Neural cell (in vitro differentiated cells): ENCODE data around the gene MED27. TPM values are rescaled to one million over a fixed set of nuclear protein-coding genes. Genes with fewer than 3 reads are reported as not detected.

Experiments used
- H2AFZ ChIP-seq: fragments of 200-600, 300-800 bp; sonication (generic), shearing (Covaris generic); 2 replicates; pipeline ENCODE4 v1.6.0; 2014; ENCODE audit warnings: low read depth, mild to moderate bottlenecking, antibody characterized with exemption, low read length, moderate library complexity
- H3F3A ChIP-seq: fragments of 200-600 bp; shearing (Covaris generic); 2 replicates; pipeline ENCODE4 v1.6.1; 2016; ENCODE audit warnings: mild to moderate bottlenecking, moderate library complexity, mixed read lengths, antibody characterized with exemption, low read length; ENCODE audit not compliant: insufficient read depth, poor library complexity, severe bottlenecking
- H3K27ac ChIP-seq: fragments of 200-600, 300-800 bp; sonication (generic), shearing (Covaris generic); 2 replicates; pipeline ENCODE4 v1.5.1; 2014; ENCODE audit warnings: mild to moderate bottlenecking, low read length, moderate library complexity
- H3K27me3 ChIP-seq: fragments of 300-800, 200-600 bp; sonication (generic), shearing (Covaris generic); 2 replicates; pipeline ENCODE4 v1.6.0; 2014; ENCODE audit warnings: mild to moderate bottlenecking, low read depth, low read length, moderate library complexity; ENCODE audit not compliant: insufficient read depth
- H3K36me3 ChIP-seq: fragments of 300-800, 200-600 bp; sonication (generic), shearing (Covaris generic); 2 replicates; pipeline ENCODE4 v1.5.1; 2014; ENCODE audit warnings: mild to moderate bottlenecking, antibody characterized with exemption, low read length, moderate library complexity; ENCODE audit not compliant: insufficient read depth
- H3K4me2 ChIP-seq: fragments of 300-800, 200-600 bp; sonication (generic), shearing (Covaris generic); 2 replicates; pipeline ENCODE4 v1.6.0; 2014; ENCODE audit warnings: mild to moderate bottlenecking, low read length
- H3K4me3 ChIP-seq: fragments of 300-800, 200-600 bp; sonication (generic), shearing (Covaris generic); 2 replicates; pipeline ENCODE4 v1.5.1; 2014; ENCODE audit warnings: mild to moderate bottlenecking, low read length, moderate library complexity
- H3K79me2 ChIP-seq: fragments of 200-600 bp; shearing (Covaris generic); replicated peaks from 2 replicates; pipeline ENCODE4 v1.6.0; 2014; ENCODE audit warnings: mild to moderate bottlenecking, low read length, moderate library complexity; ENCODE audit not compliant: insufficient read depth
- H3K9ac ChIP-seq: fragments of 300-800, 200-600 bp; sonication (generic), shearing (Covaris generic); 2 replicates; pipeline ENCODE4 v1.6.1; 2016; ENCODE audit warnings: mild to moderate bottlenecking, low read length, mixed read lengths
- H3K9me2 ChIP-seq: fragments of 200-600 bp; shearing (Covaris generic); 2 replicates; pipeline ENCODE4 v1.6.1; 2016; ENCODE audit warnings: mild to moderate bottlenecking, low read length, mixed read lengths; ENCODE audit not compliant: insufficient read depth
- H3K9me3 ChIP-seq: fragments of 200-600, 300-800 bp; sonication (generic), shearing (Covaris generic); 2 replicates; pipeline ENCODE4 v1.6.1; 2016; ENCODE audit warnings: mild to moderate bottlenecking, mixed run types, low read length, moderate library complexity, mixed read lengths
- H4K20me1 ChIP-seq: fragments of 200-600 bp; shearing (Covaris generic); 2 replicates; pipeline ENCODE4 v1.6.1; 2016; ENCODE audit warnings: mild to moderate bottlenecking, mixed run types; ENCODE audit not compliant: insufficient read depth
- EP300 ChIP-seq: fragments of 450-650 bp; conservative IDR thresholded peaks from 2 replicates; pipeline ENCODE4 v1.6.1; 2014; ENCODE audit warnings: antibody characterized with exemption, mild to moderate bottlenecking, moderate library complexity; ENCODE audit not compliant: poor library complexity, severe bottlenecking
- EZH2 ChIP-seq: fragments of 200-600, 300-800 bp; shearing (Covaris generic), sonication (generic); IDR thresholded peaks from 2 replicates; pipeline ENCODE4 v1.6.1; 2014; ENCODE audit warnings: antibody characterized with exemption, low read length, borderline replicate concordance, mild to moderate bottlenecking; ENCODE audit not compliant: insufficient read depth, poor library complexity, severe bottlenecking
- MXI1 ChIP-seq: fragments of 450-650 bp; conservative IDR thresholded peaks from 2 replicates; pipeline ENCODE4 v1.6.1; 2014; ENCODE audit warnings: antibody characterized with exemption, mild to moderate bottlenecking; ENCODE audit not compliant: poor library complexity, severe bottlenecking
- POLR2AphosphoS5 ChIP-seq: IDR thresholded peaks from 2 replicates; pipeline ENCODE4 v1.6.1; 2012
- RAD21 ChIP-seq: fragments of 450-650 bp; conservative IDR thresholded peaks from 2 replicates; pipeline ENCODE4 v1.6.1; 2014; ENCODE audit warnings: antibody characterized with exemption, mild to moderate bottlenecking, moderate library complexity
- SMC3 ChIP-seq: fragments of 450-650 bp; conservative IDR thresholded peaks from 2 replicates; pipeline ENCODE4 v1.6.1; 2014; ENCODE audit warnings: antibody characterized with exemption, mild to moderate bottlenecking, moderate library complexity; ENCODE audit not compliant: poor library complexity
- TAF1 ChIP-seq: IDR thresholded peaks from 2 replicates; pipeline ENCODE4 v1.6.1; 2012; ENCODE audit warnings: low read depth
- polyA plus RNA-seq: library from polyadenylated mRNA; depleted of rRNA; stranded (reverse); fragments of >200 nt; gene quantifications from 2 replicates; pipeline ENCODE4 v1.2.3, GENCODE V29; 2014
- TF ChIP-seq, protein P1 (sequence below): IDR thresholded peaks from 2 replicates; pipeline ENCODE4 v1.6.1; 2012; ENCODE audit warnings: borderline replicate concordance
- TF ChIP-seq, protein P2 (sequence below): fragments of 450-650 bp; IDR thresholded peaks from 2 replicates; pipeline ENCODE4 v1.5.1; 2014; ENCODE audit warnings: antibody characterized with exemption, mild to moderate bottlenecking, moderate library complexity; ENCODE audit not compliant: poor library complexity, severe bottlenecking

MED27 gene
- polyA plus RNA-seq, 1 donor from 2014 or later = 7.5 TPM

DNA sequence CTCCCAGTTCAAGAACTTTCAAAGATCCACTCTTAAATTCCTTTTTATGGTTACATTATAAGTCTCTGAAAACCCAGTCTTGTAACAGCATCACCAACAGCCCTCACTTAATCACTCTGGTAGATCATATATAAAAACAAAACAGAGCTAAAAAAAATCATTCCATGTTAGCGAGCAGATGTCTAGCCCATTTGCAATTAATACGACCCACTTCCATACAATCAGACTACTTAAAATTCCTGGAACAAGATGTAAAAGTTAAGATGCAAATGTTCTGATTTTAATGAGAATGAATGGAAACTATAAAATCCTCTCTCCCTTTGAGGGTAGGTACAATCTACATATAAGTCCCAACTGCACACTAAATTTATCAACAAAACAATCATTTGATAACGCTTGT, 167.0 kb downstream of the MED27 start:
- no peak overlapping the region for H3K4me3 ChIP-seq
- no peak overlapping the region for H3K9ac ChIP-seq
- no peaks in the 10 kb centered on the region for H3K9me3 ChIP-seq
- no peak overlapping the region for H2AFZ ChIP-seq
- TF ChIP-seq, protein P1, sequence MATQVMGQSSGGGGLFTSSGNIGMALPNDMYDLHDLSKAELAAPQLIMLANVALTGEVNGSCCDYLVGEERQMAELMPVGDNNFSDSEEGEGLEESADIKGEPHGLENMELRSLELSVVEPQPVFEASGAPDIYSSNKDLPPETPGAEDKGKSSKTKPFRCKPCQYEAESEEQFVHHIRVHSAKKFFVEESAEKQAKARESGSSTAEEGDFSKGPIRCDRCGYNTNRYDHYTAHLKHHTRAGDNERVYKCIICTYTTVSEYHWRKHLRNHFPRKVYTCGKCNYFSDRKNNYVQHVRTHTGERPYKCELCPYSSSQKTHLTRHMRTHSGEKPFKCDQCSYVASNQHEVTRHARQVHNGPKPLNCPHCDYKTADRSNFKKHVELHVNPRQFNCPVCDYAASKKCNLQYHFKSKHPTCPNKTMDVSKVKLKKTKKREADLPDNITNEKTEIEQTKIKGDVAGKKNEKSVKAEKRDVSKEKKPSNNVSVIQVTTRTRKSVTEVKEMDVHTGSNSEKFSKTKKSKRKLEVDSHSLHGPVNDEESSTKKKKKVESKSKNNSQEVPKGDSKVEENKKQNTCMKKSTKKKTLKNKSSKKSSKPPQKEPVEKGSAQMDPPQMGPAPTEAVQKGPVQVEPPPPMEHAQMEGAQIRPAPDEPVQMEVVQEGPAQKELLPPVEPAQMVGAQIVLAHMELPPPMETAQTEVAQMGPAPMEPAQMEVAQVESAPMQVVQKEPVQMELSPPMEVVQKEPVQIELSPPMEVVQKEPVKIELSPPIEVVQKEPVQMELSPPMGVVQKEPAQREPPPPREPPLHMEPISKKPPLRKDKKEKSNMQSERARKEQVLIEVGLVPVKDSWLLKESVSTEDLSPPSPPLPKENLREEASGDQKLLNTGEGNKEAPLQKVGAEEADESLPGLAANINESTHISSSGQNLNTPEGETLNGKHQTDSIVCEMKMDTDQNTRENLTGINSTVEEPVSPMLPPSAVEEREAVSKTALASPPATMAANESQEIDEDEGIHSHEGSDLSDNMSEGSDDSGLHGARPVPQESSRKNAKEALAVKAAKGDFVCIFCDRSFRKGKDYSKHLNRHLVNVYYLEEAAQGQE = no peak
- H3K36me3 ChIP-seq = no peaks in the 10 kb centered on the region
- no peaks in the 10 kb centered on the region for H3K27me3 ChIP-seq
- H4K20me1 ChIP-seq = no peaks in the 10 kb centered on the region
- no peak overlapping the region for H3K4me2 ChIP-seq
- no peak overlapping the region for H3K27ac ChIP-seq
- H3F3A ChIP-seq = no peaks in the 10 kb centered on the region
- no peaks in the 10 kb centered on the region for H3K9me2 ChIP-seq
- H3K79me2 ChIP-seq = no peaks in the 10 kb centered on the region

DNA sequence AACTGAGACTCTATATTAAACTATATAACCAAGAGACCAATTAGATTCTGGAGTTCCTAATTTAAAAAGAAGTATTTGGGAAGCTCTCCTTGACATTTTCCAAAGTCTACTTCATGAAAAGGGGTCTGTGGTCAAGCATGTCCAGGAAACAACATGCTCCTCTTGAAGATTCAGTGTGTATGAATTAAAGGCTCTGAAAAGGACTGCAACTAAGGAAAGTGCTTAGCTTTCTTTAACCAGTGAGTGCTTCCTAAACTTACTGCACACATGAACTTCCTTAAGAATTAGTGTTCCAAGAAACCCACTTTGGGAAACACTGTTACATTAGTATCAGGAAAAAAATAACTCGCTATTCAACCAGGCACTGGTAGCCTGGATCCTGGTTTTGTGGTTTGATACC, 167.6 kb downstream of the MED27 start:
- H3K9me3 ChIP-seq = no peaks in the 10 kb centered on the region
- H3K4me2 ChIP-seq = no peak overlapping the region
- no peaks in the 10 kb centered on the region for H3F3A ChIP-seq
- TF ChIP-seq TAF1 = no peak
- TF ChIP-seq RAD21 = no peak
- TF ChIP-seq, protein P2, sequence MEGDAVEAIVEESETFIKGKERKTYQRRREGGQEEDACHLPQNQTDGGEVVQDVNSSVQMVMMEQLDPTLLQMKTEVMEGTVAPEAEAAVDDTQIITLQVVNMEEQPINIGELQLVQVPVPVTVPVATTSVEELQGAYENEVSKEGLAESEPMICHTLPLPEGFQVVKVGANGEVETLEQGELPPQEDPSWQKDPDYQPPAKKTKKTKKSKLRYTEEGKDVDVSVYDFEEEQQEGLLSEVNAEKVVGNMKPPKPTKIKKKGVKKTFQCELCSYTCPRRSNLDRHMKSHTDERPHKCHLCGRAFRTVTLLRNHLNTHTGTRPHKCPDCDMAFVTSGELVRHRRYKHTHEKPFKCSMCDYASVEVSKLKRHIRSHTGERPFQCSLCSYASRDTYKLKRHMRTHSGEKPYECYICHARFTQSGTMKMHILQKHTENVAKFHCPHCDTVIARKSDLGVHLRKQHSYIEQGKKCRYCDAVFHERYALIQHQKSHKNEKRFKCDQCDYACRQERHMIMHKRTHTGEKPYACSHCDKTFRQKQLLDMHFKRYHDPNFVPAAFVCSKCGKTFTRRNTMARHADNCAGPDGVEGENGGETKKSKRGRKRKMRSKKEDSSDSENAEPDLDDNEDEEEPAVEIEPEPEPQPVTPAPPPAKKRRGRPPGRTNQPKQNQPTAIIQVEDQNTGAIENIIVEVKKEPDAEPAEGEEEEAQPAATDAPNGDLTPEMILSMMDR = no peak
- TF ChIP-seq MXI1 = no peak
- TF ChIP-seq SMC3 = no peak
- TF ChIP-seq EZH2 = no peak
- no peak for TF ChIP-seq POLR2AphosphoS5
- TF ChIP-seq, protein P1 = no peak
- no peak for TF ChIP-seq EP300
- no peaks in the 10 kb centered on the region for H3K9me2 ChIP-seq
- H3K36me3 ChIP-seq = no peaks in the 10 kb centered on the region
- H3K9ac ChIP-seq = no peak overlapping the region
- no peak overlapping the region for H3K27ac ChIP-seq
- H3K4me3 ChIP-seq = no peak overlapping the region
- H3K27me3 ChIP-seq = no peaks in the 10 kb centered on the region
- H3K79me2 ChIP-seq = no peaks in the 10 kb centered on the region
- no peak overlapping the region for H2AFZ ChIP-seq
- H4K20me1 ChIP-seq = no peaks in the 10 kb centered on the region
